Measurements from ENCODE around the gene NLRC3.
"Not testable (repeated sequence)": the region's sequence is repeated elsewhere in the genome, so short reads cannot be mapped to it uniquely, and the experiment has no call there.

The NLRC3 gene

GRCh38 chr16:3577302-3577752 lies at the start of gene NLRC3:
NLRC3 (minus strand) TSS chr16:3577403; CDS start chr16:3565036, 12,367 bp downstream.
- FAIRE-seq, result peak; percentile 89
- DNase-seq (ENCODE audit: insufficient read length, low spot score), result peak; percentile 49

GRCh38 chr16:3625911-3626732 lies 48.9 kb upstream of the NLRC3 start:
- DNase-seq (ENCODE audit: insufficient read length, low spot score) (no peak), FAIRE-seq (peak; percentile 66)

- DNase-seq (ENCODE audit: insufficient read length, low spot score), result no peak
- no peak for FAIRE-seq
Observed at GRCh38 chr16:3625331-3625730, 48.1 kb upstream of the NLRC3 start.

GRCh38 chr16:3623642-3624041 lies 46.4 kb upstream of the NLRC3 start:
- FAIRE-seq, result peak; percentile 90
- no peak for DNase-seq (ENCODE audit: insufficient read length, low spot score)

- FAIRE-seq (no peak), DNase-seq (ENCODE audit: insufficient read length, low spot score) (no peak)
Observed at GRCh38 chr16:3618769-3619141, 41.6 kb upstream of the NLRC3 start.

GRCh38 chr16:3612510-3613466 lies 35.6 kb upstream of the NLRC3 start:
- FAIRE-seq (no peak), DNase-seq (ENCODE audit: insufficient read length, low spot score) (no peak)

GRCh38 chr16:3611146-3611975 lies 34.2 kb upstream of the NLRC3 start, which contains the start of gene SLX4:
SLX4 (minus strand) TSS chr16:3611606; CDS start chr16:3608964, 2,642 bp downstream.
- DNase-seq (ENCODE audit: insufficient read length, low spot score) (peak; percentile 97), FAIRE-seq (peak; percentile 74)

GRCh38 chr16:3610698-3611145 lies 33.5 kb upstream of the NLRC3 start:
- FAIRE-seq, result no peak
- DNase-seq (ENCODE audit: insufficient read length, low spot score), result no peak

- DNase-seq (ENCODE audit: insufficient read length, low spot score), result no peak
- peak; percentile 69 for FAIRE-seq
Observed at GRCh38 chr16:3609895-3610697, 32.9 kb upstream of the NLRC3 start.

GRCh38 chr16:3608976-3609375 lies 31.8 kb upstream of the NLRC3 start:
- DNase-seq (ENCODE audit: insufficient read length, low spot score); FAIRE-seq: not testable (repeated sequence)

GRCh38 chr16:3608069-3608468 lies 30.9 kb upstream of the NLRC3 start:
- FAIRE-seq (no peak), DNase-seq (ENCODE audit: insufficient read length, low spot score) (no peak)

- FAIRE-seq (no peak), DNase-seq (ENCODE audit: insufficient read length, low spot score) (no peak)
Observed at GRCh38 chr16:3607634-3608033, 30.4 kb upstream of the NLRC3 start.

GRCh38 chr16:3607161-3607560 lies 30.0 kb upstream of the NLRC3 start:
- FAIRE-seq, result no peak
- DNase-seq (ENCODE audit: insufficient read length, low spot score), result no peak

- FAIRE-seq (no peak), DNase-seq (ENCODE audit: insufficient read length, low spot score) (no peak)
Observed at GRCh38 chr16:3606441-3606840, 29.2 kb upstream of the NLRC3 start.

- no peak for DNase-seq (ENCODE audit: insufficient read length, low spot score)
- FAIRE-seq, result no peak
Observed at GRCh38 chr16:3602320-3602653, 25.1 kb upstream of the NLRC3 start.

GRCh38 chr16:3601614-3602319 lies 24.6 kb upstream of the NLRC3 start:
- no peak for DNase-seq (ENCODE audit: insufficient read length, low spot score)
- FAIRE-seq, result no peak

- DNase-seq (ENCODE audit: insufficient read length, low spot score), result no peak
- no peak for FAIRE-seq
Observed at GRCh38 chr16:3599922-3600321, 22.7 kb upstream of the NLRC3 start.

- DNase-seq (ENCODE audit: insufficient read length, low spot score) (no peak), FAIRE-seq (no peak)
Observed at GRCh38 chr16:3599121-3599520, 21.9 kb upstream of the NLRC3 start.

GRCh38 chr16:3598236-3598635 lies 21.0 kb upstream of the NLRC3 start:
- DNase-seq (ENCODE audit: insufficient read length, low spot score) (no peak), FAIRE-seq (no peak)

Data from GM19239 (cell line).